22Rv1 (cell line): ENCODE data around the gene C5AR1.

Experiments
- CTCF ChIP-seq: fragments of 450-650 bp; IDR thresholded peaks from 2 replicates; pipeline ENCODE4 v1.5.1; 2017; ENCODE audit warnings: mild to moderate bottlenecking
- ZFX ChIP-seq: fragments of 450-650 bp; IDR thresholded peaks from 2 replicates; pipeline ENCODE4 v1.6.1; 2017; ENCODE audit warnings: antibody characterized with exemption, borderline replicate concordance

GRCh38 chr19:47296036-47296435, 13.6 kb upstream of the C5AR1 start:
- TF ChIP-seq ZFX (no peak), CTCF (peak; percentile 80)
